C1 segment of cervical spinal cord (tissue), 14 donors: ENCODE measurements around the gene MKNK1.

ENCODE experiments used
- DNase-seq, 14 donors: peaks; one replicate each; lab custom pipeline; 2025; lab: John Stamatoyannopoulos, UW

MKNK1 gene

DNA sequence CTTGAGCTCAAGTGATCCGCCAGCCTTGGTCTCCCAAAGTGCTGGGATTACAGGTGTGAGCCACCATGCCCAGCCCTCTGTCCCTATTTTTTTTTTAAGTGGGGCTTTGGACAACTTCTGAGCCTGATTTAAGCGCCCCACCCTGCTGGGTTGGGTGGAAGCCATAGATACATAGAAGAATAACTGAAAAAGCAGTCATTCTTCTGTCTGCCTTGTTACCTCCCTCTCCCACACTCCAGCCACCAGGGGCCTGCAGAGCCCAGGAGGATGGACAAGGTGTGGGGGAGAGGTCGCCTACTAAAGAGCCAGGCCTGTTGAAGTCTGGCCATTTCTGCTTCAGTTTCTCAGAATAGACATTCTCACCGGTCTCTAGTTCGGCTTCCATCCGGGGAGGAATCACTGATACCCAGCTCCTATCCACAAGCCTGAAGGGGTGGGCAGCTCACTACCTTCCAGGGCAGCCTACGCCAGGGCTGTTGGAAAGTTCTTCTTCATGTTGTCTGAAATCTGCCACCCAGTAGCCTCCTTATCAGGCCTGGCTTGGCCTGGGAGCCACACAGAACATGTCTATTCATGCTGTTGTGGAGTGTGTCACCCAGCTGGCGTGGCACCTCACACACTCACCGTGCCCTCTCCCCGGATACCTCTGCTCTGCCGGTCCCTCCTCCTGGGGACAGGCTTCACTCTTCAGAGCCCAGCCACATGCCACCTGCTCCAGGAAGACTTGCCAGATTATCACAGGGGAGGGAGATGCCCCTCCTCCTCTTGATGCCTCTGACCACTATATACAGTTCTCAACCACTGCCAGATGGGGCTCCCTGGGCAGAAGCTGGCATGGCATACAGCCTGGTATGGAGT lies 80.3 kb downstream of the MKNK1 start:
- peak in 1 of 14 donors; percentile 5 for DNase-seq

DNA sequence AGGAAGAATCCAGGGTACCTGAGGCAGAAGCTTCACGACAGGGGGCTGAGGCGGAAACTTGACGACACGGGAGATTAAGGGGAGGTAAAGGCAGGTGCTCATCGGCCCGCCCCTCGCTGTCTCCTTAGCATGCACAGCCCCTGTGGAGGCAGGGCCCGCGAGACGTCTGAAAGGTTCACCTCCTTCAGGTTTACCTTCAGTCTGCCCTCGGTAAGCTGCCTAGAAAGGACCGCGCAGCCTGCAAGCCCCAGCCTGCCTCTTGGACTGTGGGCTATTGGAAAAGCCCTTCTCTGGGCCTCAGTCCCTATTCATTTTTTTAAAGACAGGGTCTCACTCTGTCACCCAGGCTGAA lies 81.1 kb downstream of the MKNK1 start:
- DNase-seq: no peak

DNA sequence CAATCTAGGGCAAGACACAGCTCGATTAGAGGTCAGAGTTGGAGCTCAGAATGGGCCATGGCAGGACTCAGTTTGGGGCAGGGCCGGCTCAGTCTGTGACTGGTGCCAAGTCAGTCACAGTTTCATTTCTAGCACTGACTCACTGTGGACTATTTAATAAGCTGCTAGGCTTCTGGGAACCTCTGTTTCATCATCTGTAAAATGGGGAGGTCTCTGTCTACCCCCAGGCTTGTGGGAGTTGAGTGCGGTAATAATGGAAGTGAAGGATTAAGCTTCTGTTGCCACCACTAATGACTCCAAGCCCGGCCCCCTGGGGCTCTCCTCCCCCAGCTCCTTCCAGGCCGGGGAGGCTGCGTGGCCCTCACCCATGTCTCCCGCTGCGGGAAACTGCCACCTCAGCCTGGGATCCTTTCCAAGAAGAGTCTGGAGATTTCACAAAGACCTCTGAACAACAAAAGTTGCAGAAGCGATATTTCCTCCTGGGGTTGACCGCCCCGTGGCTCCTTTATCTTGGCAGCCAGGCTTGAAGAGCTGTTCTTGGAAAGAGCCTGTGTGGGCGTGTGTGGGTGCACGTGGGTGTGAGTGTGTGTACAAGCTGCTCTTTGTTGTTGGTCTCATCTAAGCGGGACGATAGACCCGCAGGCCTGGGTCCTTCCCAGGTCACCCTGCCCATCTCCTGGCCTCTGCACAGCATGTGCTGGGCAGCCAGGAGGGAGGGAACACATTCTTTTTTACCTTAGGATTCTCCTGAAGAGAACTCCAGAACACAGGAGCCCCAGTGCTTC lies 81.7 kb downstream of the MKNK1 start:
- peak in 7 of 14 donors; percentile 15 to 82 (median 35) for DNase-seq

DNA sequence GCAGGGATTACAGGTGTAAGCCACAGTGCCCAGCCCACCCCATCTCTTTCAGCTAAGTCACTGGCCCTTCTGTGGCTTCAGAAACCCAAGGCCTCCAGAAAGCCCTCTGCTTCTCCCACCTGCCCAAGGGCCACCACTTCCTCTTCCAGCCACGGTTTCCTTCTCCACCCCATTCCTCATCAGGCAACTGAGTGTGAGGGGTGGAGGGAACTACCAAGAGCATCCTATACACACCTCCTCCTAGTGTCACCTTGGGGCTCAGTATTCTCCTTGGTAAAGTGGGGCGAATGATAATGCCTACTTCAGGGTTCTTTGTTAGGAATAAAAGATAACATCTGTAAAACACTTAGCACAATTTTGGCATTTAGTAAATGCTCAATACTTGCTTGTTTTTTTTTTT lies 82.7 kb downstream of the MKNK1 start:
- no peak for DNase-seq

DNA sequence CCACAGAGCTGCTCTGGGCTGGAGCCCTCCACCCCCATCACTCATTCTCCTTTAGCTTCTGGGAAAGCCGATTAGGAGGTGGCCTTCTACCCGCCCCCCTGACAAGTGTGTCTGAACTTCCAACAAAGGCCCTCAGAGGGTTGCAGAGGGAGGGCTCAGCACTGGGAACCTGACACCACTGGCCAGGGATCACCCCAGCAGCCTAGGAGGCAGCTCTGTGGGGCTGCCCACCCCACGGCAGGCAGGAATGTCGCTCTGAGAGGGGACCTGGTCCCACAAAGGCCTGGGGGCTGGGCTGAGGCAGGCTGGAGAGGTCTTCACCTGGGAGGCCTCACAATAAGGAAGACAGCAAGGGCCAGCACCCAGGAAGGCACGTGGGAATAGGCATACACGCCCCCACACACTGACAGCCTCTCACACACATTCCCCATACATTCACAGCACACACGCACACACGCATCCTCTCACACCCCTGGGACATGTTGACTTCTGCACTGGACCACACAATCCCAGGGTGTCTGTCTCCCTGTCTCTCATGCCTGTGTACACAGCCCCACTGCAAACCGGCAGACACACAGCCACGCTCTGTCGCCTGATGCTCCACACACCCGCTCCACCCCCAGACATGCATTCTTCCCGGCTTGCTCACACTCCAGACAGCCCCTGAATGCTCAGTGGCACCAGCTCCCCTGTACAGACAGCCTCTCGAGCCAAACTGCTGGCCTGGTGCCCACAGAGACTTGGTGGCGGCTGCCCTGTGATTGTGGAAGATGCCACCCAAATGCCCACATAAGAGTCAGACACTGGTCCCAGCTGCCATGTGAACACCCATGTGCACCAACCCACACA lies 83.8 kb downstream of the MKNK1 start:
- DNase-seq: peak in 2 of 14 donors; percentile 4 to 13

DNA sequence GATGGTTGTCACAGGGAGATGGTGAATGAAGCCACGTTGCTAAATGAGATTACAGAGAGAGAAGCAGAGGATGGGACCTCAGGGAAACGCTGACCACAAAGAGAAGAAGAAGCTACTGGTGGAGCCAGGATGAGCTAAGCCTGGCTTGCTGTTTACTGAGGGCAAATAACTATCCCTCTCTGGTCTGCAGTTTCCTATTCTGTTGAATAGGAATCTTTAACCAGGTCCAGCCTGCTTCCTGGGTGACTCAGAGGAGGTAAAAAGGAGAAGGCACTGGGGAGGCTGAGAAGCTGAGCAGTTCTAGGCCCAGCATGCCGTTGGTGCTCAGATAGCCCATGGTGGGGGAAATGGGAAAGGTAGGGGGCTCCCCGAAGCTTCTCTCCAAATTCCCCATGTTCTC lies 84.9 kb downstream of the MKNK1 start:
- no peak for DNase-seq

DNA sequence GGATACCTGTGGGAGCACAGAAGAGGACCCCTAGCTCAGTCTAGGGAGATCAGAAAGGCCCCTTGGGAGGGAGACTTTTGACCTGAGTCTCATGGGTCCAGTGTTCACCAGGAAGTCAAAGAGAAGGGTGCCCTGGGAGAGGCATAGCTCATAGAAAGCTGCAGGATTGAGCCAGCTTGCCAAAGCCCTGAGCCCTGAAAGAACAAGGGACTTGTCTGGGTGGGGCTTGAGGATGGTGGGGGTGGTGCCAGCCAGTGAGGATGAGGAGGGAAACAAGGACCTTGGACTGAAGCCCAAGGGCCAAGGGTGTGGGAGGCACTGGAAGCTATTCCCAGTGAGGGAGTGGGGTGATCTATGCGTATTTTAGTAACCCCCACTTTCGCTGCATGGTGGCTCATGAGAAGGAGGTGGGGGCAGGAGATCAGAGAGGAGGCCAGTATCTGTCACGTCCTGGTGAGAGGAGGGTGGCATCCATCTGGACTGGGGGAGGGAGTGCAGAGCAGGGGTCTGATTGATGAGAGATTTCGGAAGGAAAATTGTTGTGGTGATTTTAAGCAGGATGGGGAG lies 86.1 kb downstream of the MKNK1 start:
- DNase-seq: no peak

DNA sequence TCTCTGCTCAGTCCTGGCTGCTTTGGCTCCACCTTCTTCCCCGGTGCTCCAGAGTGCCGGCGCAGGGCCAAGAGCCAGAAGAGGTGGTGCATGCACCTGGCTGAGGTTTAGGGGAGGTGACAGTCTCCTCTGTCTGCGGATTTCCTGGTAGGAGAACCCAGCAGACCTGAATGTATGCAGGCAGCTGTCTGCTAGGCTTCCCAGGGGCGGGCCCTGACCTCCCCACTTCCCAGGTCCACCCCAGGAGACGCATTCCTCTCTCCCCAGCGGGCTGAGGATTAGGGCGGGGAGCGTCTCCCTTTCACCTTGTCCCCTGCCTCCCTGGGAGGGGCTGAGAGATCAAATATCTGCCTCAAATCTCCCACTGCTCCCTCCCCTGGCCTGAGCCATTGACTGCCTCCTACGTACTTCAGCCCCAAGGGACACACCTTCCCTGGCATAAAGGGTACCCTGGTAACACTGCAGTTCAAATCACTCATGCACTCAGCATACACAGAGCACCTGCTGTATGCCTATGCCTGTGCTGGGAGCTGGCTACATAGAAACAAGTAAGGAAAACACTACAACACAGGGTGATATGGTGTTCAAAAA lies 87.0 kb downstream of the MKNK1 start:
- DNase-seq: no peak

DNA sequence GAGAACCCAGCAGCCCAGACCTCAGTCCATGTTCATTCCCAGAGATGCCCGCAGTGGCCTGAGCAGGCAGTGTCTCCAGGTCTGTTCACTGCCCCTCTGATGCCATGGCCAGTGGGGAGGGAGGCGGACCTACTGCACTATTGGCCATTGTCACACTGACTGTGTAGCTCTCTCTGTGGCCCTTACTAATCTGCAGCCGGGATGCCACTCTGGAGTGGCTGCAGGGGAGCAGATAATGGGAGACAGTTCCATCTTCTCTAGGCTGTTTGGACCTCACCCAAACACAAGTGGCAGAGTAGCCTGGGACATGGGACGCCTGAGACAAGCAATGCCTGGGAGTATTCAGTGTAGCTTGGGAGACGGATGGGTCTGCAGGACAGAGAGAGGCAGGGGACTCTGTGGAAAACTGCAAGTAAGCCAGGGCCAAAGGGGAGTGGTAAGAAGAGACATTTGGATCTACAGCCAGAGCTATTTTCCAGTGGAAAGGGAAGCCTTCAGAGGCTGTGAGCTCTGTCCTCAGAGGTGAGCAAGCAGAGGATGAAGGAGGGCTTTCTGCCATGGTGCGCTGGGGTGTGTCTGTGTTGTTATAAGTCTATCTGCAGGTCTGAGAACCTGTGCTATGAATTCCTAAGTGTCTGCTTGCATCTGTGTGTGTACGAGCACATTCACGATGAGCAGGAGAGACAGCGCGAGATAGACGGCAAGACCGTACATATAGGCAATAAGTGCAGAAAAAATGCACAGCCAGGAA lies 87.7 kb downstream of the MKNK1 start:
- peak in 2 of 14 donors; percentile 2 to 26 for DNase-seq

DNA sequence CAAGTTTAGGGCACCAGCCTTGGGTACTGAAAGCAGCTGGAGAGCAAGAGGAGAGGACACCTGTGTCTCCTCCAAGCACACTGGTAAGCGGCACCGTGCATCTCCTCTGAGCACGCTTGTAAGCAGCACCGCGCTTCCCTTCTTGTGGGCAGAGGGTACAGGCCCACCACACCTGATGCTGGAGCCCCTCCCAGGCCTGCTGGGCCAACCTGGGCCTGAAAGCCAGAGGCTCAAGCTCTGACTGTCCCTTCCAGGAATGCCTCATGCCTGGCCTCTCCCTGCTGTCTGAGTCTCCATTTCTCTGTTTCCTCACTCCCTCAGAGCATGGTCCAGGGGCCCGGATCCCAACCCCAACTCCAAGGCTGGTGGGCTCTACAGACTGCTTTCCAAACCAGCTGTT lies 88.5 kb downstream of the MKNK1 start:
- DNase-seq: no peak

DNA sequence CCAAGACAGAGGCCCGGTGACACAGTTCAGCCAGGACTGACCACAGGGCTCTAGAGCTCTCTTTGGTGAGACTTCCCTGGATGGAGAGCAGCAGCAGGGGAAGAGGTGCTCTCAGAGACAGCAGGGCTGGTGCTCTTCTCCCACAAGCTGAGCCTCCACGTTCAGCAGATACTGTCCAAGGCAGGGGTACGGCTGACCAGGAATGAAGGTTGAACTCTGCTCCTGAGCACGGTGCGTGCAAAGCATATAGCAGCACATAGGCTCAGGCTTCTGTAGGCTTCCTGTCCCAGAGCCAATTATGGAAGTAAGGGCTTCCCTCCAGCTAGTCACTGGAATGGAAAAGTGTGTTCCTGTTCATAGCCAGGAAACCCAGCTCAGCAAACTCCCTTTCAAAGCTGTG lies 90.5 kb downstream of the MKNK1 start:
- no peak for DNase-seq

DNA sequence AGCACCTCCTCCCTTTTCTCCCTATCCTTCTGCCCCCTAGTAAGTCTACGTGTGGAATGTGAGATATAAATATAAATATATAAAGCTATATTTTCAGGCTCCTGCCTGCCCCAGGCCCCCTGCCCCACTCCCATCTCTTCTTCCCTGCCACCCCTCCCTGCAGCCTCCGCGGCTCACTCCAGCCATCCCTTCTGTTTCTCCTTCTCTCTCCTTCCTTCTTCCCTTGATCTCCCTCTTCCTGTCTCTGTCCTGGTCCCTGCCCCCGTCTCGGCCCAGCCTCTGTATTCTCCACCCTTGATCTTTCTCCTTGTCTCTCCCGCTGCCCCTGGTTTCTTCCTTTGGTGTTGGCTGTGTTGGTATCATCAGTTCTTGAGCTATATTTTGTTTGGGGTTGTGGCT lies 91.3 kb downstream of the MKNK1 start:
- DNase-seq: no peak

DNA sequence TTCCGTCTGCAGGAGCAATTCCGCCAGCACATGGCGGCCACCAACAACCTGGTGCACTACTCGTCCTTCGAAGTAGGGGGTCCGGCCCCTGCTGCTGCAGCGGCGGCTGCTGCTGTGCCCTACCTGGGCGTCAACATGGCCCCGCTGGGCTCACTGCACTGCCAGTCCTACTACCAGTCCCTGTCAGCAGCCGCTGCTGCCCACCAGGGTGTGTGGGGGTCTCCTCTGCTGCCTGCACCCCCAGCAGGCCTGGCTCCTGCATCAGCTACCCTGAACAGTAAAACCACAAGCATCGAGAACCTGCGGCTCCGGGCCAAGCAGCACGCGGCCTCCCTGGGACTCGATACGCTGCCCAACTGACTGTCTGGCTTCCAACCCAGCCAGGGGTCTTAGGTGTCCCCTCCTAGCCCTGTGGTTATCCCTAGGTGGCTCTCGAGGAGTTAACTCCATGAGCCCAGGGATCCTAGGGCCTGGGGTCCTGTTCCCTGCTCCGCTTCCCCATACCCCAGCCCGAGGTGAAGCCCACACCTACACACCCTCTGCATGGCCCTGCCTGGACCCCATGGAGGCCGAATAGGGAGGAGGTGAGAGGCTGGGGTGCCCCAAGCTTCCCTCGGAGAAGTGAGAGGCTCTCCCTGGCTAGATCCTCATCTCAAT lies 91.8 kb downstream of the MKNK1 start:
- no peak for DNase-seq

DNA sequence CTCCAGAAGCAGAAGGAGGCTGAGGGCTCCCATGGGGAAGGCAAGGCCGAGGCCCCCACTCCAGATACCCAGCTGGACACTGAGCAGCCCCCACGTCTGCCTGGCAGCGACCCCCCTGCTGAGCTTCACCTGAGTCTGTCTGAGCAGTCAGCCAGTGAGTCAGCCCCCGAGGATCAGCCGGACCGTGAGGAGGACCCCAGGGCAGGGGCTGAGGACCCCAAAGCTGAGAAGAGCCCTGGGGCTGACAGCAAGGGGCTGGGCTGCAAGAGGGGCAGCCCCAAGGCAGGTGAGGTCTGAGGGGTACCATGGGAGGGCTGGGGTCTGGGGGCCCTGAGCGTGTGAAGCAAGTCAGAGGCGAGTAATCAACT lies 93.1 kb downstream of the MKNK1 start:
- no peak for DNase-seq

DNA sequence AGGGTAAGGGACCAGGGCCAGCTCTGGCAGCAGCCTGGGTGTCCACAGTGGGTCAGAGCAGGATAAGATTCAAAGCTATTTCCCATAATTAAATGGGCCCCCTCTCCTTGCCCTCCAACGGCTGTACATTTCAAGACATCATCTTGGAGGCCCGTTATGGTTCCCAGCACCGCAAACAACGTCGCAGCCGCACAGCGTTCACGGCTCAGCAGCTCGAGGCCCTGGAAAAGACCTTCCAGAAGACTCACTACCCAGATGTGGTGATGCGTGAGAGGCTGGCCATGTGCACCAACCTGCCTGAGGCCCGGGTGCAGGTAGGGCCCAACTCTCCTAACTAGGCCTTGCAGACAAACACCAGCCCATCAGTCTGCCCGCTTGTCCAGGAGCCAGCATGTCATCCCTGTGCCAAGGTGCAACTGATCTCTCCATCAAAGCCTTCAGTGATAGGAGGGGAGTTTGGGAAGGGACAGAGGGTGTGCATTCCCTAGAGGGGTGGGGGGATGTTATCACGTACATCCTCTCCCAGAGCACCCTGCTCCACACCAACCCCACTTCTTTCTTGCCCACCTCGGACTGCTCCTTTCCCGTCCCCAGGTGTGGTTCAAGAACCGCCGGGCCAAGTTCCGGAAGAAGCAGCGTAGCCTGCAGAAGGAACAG lies 93.6 kb downstream of the MKNK1 start:
- no peak for DNase-seq

DNA sequence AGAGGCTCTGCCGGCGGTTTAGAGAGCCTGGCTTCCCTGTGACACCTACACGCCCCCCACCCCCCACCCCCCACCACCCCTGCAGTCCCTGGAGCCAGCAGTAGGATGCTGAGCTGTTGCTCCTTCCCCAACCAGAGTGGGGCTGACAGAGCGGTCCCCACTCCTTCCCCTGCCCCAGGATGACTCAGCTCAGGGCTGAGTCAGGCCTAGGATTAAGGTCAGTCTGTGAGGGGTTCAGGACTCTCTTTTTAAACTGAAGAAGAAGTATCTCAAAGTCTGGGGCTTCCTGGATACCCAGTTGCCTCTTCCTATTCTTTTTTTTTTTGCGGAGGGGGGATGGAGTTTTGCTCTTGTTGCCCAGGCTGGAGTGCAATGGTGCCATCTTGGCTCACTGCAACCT lies 95.3 kb downstream of the MKNK1 start:
- DNase-seq: no peak
